DOHH2 (cell line): ENCODE results near the gene LHX3.

Experiments used
- EZH2phosphoT487 ChIP-seq: fragments of 200-600 bp; sonication (generic); IDR thresholded peaks from 2 replicates; pipeline ENCODE4 v1.6.1; 2017; ENCODE audit warnings: borderline replicate concordance, mild to moderate bottlenecking, antibody characterized with exemption, low read length, moderate library complexity, mixed read lengths
- TF ChIP-seq, protein P1 (sequence below): fragments of 200-600 bp; sonication (generic); IDR thresholded peaks from one replicate; pipeline ENCODE4 v1.5.1; 2014; ENCODE audit warnings: antibody characterized with exemption, mild to moderate bottlenecking, low read depth, low read length; ENCODE audit not compliant: poor library complexity, severe bottlenecking

DNA sequence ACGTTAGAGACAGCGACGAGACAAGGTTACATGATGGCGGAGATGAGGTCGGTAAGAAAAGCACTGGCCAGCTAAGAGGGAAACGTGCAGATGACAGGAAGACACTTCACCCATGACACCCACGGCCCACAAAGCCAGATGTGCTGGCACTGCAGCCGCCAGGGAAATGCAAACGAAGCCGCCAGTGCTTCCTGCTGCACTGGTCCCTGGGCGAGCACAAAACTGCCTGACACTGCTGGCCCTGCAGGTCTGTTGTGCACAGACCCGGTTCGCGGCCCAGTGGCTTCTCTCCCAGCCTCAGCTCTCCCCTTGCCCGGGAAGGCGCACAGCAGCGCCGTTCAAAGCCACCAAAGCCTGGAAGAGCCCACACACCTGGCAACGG is 20.4 kb upstream of the LHX3 start:
- TF ChIP-seq, protein P1, sequence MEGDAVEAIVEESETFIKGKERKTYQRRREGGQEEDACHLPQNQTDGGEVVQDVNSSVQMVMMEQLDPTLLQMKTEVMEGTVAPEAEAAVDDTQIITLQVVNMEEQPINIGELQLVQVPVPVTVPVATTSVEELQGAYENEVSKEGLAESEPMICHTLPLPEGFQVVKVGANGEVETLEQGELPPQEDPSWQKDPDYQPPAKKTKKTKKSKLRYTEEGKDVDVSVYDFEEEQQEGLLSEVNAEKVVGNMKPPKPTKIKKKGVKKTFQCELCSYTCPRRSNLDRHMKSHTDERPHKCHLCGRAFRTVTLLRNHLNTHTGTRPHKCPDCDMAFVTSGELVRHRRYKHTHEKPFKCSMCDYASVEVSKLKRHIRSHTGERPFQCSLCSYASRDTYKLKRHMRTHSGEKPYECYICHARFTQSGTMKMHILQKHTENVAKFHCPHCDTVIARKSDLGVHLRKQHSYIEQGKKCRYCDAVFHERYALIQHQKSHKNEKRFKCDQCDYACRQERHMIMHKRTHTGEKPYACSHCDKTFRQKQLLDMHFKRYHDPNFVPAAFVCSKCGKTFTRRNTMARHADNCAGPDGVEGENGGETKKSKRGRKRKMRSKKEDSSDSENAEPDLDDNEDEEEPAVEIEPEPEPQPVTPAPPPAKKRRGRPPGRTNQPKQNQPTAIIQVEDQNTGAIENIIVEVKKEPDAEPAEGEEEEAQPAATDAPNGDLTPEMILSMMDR: no peak
- no peak for TF ChIP-seq EZH2phosphoT487
